A549 (cell line): ENCODE data around the gene FHIT.

Experiments
- EP300 ChIP-seq, 2 experiments: fragments of >200 bp; sonication (Bioruptor Twin); formaldehyde crosslinking; IDR thresholded peaks; 2 replicates in 1 of 2; 3 replicates in 1 of 2; pipeline ENCODE4 v1.6.1; 2016 to 2017
- ESRRA ChIP-seq: fragments of 150-350 bp; IDR thresholded peaks from 2 replicates; pipeline ENCODE4 v1.6.1; 2014; ENCODE audit warnings: mild to moderate bottlenecking, low read length, borderline replicate concordance
- HDAC2 ChIP-seq: fragments of 200-600 bp; sonication (generic); IDR thresholded peaks from 2 replicates; pipeline ENCODE4 v1.6.1; 2016
- HEYL ChIP-seq: fragments of 250-450 bp; sonication (Bioruptor Pico); IDR thresholded peaks from 2 replicates; pipeline ENCODE4 v1.8.0; 2021; ENCODE audit warnings: mild to moderate bottlenecking, moderate library complexity
- JUNB ChIP-seq: fragments of >200 bp; sonication (Bioruptor Twin); formaldehyde crosslinking; IDR thresholded peaks from 2 replicates; pipeline ENCODE4 v1.6.1; 2016
- MAZ ChIP-seq: fragments of 150-350 bp; IDR thresholded peaks from 2 replicates; pipeline ENCODE4 v1.6.1; 2014; ENCODE audit warnings: antibody characterized with exemption, low read depth, low read length, borderline replicate concordance
- POLR2A ChIP-seq: IDR thresholded peaks from 2 replicates; pipeline ENCODE4 v1.6.1; 2012; ENCODE audit warnings: mild to moderate bottlenecking, low read length
- POLR2AphosphoS2 ChIP-seq: conservative IDR thresholded peaks from 2 replicates; pipeline ENCODE4 v1.6.1; 2012; ENCODE audit warnings: low read length, improper control_type of control experiment, inconsistent platforms
- RNF2 ChIP-seq: fragments of 200-600 bp; sonication (generic); IDR thresholded peaks from 2 replicates; pipeline ENCODE4 v1.6.1; 2016; ENCODE audit warnings: low read depth, mild to moderate bottlenecking, antibody characterized with exemption, moderate library complexity, borderline replicate concordance
- SMC3 ChIP-seq: fragments of >200 bp; sonication (Bioruptor Twin); formaldehyde crosslinking; IDR thresholded peaks from 3 replicates; pipeline ENCODE4 v1.6.1; 2018; ENCODE audit warnings: inconsistent platforms
- ZFP36 ChIP-seq: fragments of 450-650 bp; IDR thresholded peaks from 2 replicates; pipeline ENCODE4 v1.6.1; 2014; ENCODE audit warnings: borderline replicate concordance; ENCODE audit not compliant: partially characterized antibody
- TF ChIP-seq, protein P1 (sequence below): fragments of >200 bp; sonication (Bioruptor Twin); formaldehyde crosslinking; IDR thresholded peaks from 3 replicates; pipeline ENCODE4 v1.5.1; 2016
- TF ChIP-seq, protein P2 (sequence below): fragments of 200-600 bp; sonication (generic); IDR thresholded peaks from 2 replicates; pipeline ENCODE4 v1.6.1; 2016; ENCODE audit warnings: antibody characterized with exemption, mild to moderate bottlenecking, moderate library complexity
- TF ChIP-seq, protein P3 (sequence below): fragments of 150-350 bp; IDR thresholded peaks from 2 replicates; pipeline ENCODE4 v1.6.1; 2014; ENCODE audit warnings: low read depth, mild to moderate bottlenecking, low read length

DNA sequence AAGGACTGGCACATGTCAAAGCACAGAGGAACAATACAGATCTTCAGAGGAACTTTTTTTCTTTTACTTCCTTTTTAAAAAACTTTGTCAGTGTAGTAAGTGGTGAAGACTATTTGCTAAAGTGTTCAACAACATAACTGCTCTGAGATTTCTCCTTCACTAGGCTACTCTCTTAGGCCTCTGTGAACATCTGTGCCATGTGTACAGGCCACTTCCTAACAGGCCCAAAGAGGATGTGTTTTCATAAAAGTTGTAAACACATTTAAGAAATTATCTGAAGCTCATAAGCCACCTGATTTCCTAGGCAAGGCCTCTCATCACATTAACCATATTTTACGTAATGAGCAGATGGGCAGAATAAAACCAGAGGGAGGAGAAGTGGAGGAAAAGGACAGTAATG is 235.4 kb downstream of the FHIT start:
- TF ChIP-seq, protein P1, sequence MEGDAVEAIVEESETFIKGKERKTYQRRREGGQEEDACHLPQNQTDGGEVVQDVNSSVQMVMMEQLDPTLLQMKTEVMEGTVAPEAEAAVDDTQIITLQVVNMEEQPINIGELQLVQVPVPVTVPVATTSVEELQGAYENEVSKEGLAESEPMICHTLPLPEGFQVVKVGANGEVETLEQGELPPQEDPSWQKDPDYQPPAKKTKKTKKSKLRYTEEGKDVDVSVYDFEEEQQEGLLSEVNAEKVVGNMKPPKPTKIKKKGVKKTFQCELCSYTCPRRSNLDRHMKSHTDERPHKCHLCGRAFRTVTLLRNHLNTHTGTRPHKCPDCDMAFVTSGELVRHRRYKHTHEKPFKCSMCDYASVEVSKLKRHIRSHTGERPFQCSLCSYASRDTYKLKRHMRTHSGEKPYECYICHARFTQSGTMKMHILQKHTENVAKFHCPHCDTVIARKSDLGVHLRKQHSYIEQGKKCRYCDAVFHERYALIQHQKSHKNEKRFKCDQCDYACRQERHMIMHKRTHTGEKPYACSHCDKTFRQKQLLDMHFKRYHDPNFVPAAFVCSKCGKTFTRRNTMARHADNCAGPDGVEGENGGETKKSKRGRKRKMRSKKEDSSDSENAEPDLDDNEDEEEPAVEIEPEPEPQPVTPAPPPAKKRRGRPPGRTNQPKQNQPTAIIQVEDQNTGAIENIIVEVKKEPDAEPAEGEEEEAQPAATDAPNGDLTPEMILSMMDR, result no peak
- TF ChIP-seq POLR2A (no peak), ZFP36 (no peak), HDAC2 (no peak), ESRRA (no peak), MAZ (no peak), HEYL (no peak), RNF2 (no peak), EP300 (IDR thresholded peaks at IDR 0.05) (no peak), JUNB (no peak), POLR2AphosphoS2 (no peak), SMC3 (no peak)
- TF ChIP-seq, protein P2, sequence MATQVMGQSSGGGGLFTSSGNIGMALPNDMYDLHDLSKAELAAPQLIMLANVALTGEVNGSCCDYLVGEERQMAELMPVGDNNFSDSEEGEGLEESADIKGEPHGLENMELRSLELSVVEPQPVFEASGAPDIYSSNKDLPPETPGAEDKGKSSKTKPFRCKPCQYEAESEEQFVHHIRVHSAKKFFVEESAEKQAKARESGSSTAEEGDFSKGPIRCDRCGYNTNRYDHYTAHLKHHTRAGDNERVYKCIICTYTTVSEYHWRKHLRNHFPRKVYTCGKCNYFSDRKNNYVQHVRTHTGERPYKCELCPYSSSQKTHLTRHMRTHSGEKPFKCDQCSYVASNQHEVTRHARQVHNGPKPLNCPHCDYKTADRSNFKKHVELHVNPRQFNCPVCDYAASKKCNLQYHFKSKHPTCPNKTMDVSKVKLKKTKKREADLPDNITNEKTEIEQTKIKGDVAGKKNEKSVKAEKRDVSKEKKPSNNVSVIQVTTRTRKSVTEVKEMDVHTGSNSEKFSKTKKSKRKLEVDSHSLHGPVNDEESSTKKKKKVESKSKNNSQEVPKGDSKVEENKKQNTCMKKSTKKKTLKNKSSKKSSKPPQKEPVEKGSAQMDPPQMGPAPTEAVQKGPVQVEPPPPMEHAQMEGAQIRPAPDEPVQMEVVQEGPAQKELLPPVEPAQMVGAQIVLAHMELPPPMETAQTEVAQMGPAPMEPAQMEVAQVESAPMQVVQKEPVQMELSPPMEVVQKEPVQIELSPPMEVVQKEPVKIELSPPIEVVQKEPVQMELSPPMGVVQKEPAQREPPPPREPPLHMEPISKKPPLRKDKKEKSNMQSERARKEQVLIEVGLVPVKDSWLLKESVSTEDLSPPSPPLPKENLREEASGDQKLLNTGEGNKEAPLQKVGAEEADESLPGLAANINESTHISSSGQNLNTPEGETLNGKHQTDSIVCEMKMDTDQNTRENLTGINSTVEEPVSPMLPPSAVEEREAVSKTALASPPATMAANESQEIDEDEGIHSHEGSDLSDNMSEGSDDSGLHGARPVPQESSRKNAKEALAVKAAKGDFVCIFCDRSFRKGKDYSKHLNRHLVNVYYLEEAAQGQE, result no peak
- TF ChIP-seq, protein P3, sequence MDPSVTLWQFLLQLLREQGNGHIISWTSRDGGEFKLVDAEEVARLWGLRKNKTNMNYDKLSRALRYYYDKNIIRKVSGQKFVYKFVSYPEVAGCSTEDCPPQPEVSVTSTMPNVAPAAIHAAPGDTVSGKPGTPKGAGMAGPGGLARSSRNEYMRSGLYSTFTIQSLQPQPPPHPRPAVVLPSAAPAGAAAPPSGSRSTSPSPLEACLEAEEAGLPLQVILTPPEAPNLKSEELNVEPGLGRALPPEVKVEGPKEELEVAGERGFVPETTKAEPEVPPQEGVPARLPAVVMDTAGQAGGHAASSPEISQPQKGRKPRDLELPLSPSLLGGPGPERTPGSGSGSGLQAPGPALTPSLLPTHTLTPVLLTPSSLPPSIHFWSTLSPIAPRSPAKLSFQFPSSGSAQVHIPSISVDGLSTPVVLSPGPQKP, result no peak
